HepG2 (cell line): ENCODE results near the gene SRRM3. TPM values are rescaled to one million over a fixed set of nuclear protein-coding genes. Genes with fewer than 3 reads are reported as not detected.
A peak's percentile ranks its signal among the peaks of the same experiment; 100 is the strongest.

Experiments used
- ATF2 ChIP-seq: sonication (generic); formaldehyde crosslinking; IDR thresholded peaks from 2 replicates; pipeline ENCODE4 v1.4.0; 2020; ENCODE audit warnings: missing genetic modification reagents
- BCL6 ChIP-seq: IDR thresholded peaks from 2 replicates; pipeline ENCODE4 v1.6.1; 2016; ENCODE audit warnings: missing genetic modification reagents, missing compliant biosample characterization
- DZIP1 ChIP-seq: sonication (generic); formaldehyde crosslinking; IDR thresholded peaks from 2 replicates; pipeline ENCODE4 v1.5.0; 2020; ENCODE audit warnings: mild to moderate bottlenecking, missing genetic modification reagents
- GABPB1 ChIP-seq: IDR thresholded peaks from 2 replicates; pipeline ENCODE4 v1.6.1; 2016; ENCODE audit warnings: mild to moderate bottlenecking, missing genetic modification reagents, moderate library complexity, missing compliant biosample characterization
- GFI1 ChIP-seq: sonication (generic); formaldehyde crosslinking; IDR thresholded peaks from 2 replicates; pipeline ENCODE4 v1.5.0; 2020; ENCODE audit warnings: missing genetic modification reagents, mild to moderate bottlenecking, borderline replicate concordance
- HMGA1 ChIP-seq: sonication (generic); formaldehyde crosslinking; conservative IDR thresholded peaks from 2 replicates; pipeline ENCODE4 v1.4.0; 2020; ENCODE audit warnings: missing genetic modification reagents
- IRF2 ChIP-seq: IDR thresholded peaks from 2 replicates; pipeline ENCODE4 v1.6.1; 2018; ENCODE audit warnings: missing genetic modification reagents, missing compliant biosample characterization
- NFYC ChIP-seq: IDR thresholded peaks from 2 replicates; pipeline ENCODE4 v1.6.1; 2016; ENCODE audit warnings: missing genetic modification reagents, missing compliant biosample characterization
- PRPF4 ChIP-seq: fragments of 200-400 bp; formaldehyde crosslinking; IDR thresholded peaks from 2 replicates; pipeline ENCODE4 v1.6.1; 2016; ENCODE audit warnings: low read length, low read depth; ENCODE audit not compliant: poor library complexity, severe bottlenecking
- SALL1 ChIP-seq: sonication (generic); formaldehyde crosslinking; IDR thresholded peaks from 2 replicates; pipeline ENCODE4 v1.8.0; 2022; ENCODE audit warnings: mild to moderate bottlenecking, missing genetic modification reagents
- SAP130 ChIP-seq: IDR thresholded peaks from 2 replicates; pipeline ENCODE4 v1.6.1; 2016; ENCODE audit warnings: low read depth
- SIN3A ChIP-seq: IDR thresholded peaks from 2 replicates; pipeline ENCODE4 v1.6.1; 2011; ENCODE audit warnings: low read depth, mild to moderate bottlenecking, control low read depth, low read length, borderline replicate concordance
- SNAI1 ChIP-seq: sonication (generic); formaldehyde crosslinking; IDR thresholded peaks from 2 replicates; pipeline ENCODE4 v1.5.0; 2020; ENCODE audit warnings: mild to moderate bottlenecking, missing genetic modification reagents, borderline replicate concordance
- SOX6 ChIP-seq, 2 experiments: fragments of 450-650 bp in 1 of 2; sonication (generic) in 1 of 2; formaldehyde crosslinking in 1 of 2; IDR thresholded peaks; 2 replicates each; pipeline versions ENCODE4 v1.4.0 to v1.6.1; 2017 to 2020; ENCODE audit warnings: antibody characterized with exemption in 1 of 2, mild to moderate bottlenecking in 1 of 2, missing genetic modification reagents in 1 of 2
- SP5 ChIP-seq: IDR thresholded peaks from 2 replicates; pipeline ENCODE4 v1.6.1; 2016; ENCODE audit warnings: low read depth, borderline replicate concordance
- ZFY ChIP-seq: sonication (generic); formaldehyde crosslinking; IDR thresholded peaks from 2 replicates; pipeline ENCODE4 v1.4.0; 2020; ENCODE audit warnings: missing genetic modification reagents
- ZMYM3 ChIP-seq: sonication (generic); formaldehyde crosslinking; IDR thresholded peaks from 2 replicates; pipeline ENCODE4 v1.5.1; 2020; ENCODE audit warnings: mild to moderate bottlenecking, missing genetic modification reagents
- ZNF12 ChIP-seq: sonication (generic); formaldehyde crosslinking; IDR thresholded peaks from 2 replicates; pipeline ENCODE4 v1.5.0; 2020; ENCODE audit warnings: missing genetic modification reagents
- ZNF180 ChIP-seq: sonication (generic); formaldehyde crosslinking; IDR thresholded peaks from 2 replicates; pipeline ENCODE4 v1.4.0; 2020; ENCODE audit warnings: low read depth, missing genetic modification reagents, borderline replicate concordance
- ZNF317 ChIP-seq: sonication (generic); formaldehyde crosslinking; IDR thresholded peaks from 2 replicates; pipeline ENCODE4 v1.5.0; 2020; ENCODE audit warnings: mild to moderate bottlenecking, missing genetic modification reagents
- ZNF331 ChIP-seq: sonication (generic); formaldehyde crosslinking; IDR thresholded peaks from 2 replicates; pipeline ENCODE4 v1.4.0; 2020; ENCODE audit warnings: missing genetic modification reagents
- ZNF569 ChIP-seq: sonication (generic); formaldehyde crosslinking; IDR thresholded peaks from 2 replicates; pipeline ENCODE4 v1.5.0; 2020; ENCODE audit warnings: mild to moderate bottlenecking, missing genetic modification reagents, moderate library complexity, borderline replicate concordance
- ZNF615 ChIP-seq: sonication (generic); formaldehyde crosslinking; IDR thresholded peaks from 2 replicates; pipeline ENCODE4 v1.5.0; 2020; ENCODE audit warnings: mild to moderate bottlenecking, missing genetic modification reagents, borderline replicate concordance
- polyA plus RNA-seq, 8 experiments: library from polyadenylated mRNA; depleted of rRNA in 3 of 8; stranded (reverse) in 7 of 8; unstranded in 1 of 8; fragments of >200 nt; fragmentation: Illumina TruSeq in 4 of 8; extraction: Trizol in 4 of 8; gene quantifications; 2 replicates each; pipeline versions ENCODE4 v1.2.1 to v1.2.3, GENCODE V29; 2011 to 2016; ENCODE audit warnings: low read depth in 4 of 8, missing spikeins in 1 of 8, mixed read lengths in 1 of 8; ENCODE audit not compliant: insufficient read depth in 1 of 8
- total RNA-seq, 5 experiments: library from RNA; depleted of rRNA; stranded (reverse); fragments of >200 nt; fragmentation: Illumina TruSeq; extraction: Trizol; gene quantifications; 2 replicates each; pipeline ENCODE4 v1.2.3, GENCODE V29; 2016; ENCODE audit warnings: low read depth in 1 of 5
- TF ChIP-seq, protein P1 (sequence below): IDR thresholded peaks from 2 replicates; pipeline ENCODE4 v1.6.1; 2016; ENCODE audit warnings: missing compliant biosample characterization, missing genetic modification reagents, borderline replicate concordance

SRRM3 gene
- total and polyA plus RNA-seq, 2 of the 13 experiments (the other 11 are each of a cell fraction or from before 2014, with no cell fraction given), result 0.13 to 0.54 TPM

GRCh38 chr7:76303202-76304147, 101.8 kb downstream of the SRRM3 start (continued):
- TF ChIP-seq BCL6 (CRISPR knock-in tag) (peak; percentile 77), ZNF12 (CRISPR knock-in tag) (peak; percentile 5; the same call in 1 of the 2 replicates), SALL1 (CRISPR knock-in tag) (peak; percentile 57; the same call in 1 of the 2 replicates), ATF2 (CRISPR knock-in tag) (peak; percentile 39; the same call in 1 of the 2 replicates), SIN3A (peak; percentile 78; the same call in 1 of the 2 replicates), ZNF331 (peak; percentile 66; the same call in 1 of the 2 replicates), ZNF180 (no peak), IRF2 (peak; percentile 26; the same call in 1 of the 2 replicates), HMGA1 (CRISPR knock-in tag) (no peak), SNAI1 (CRISPR knock-in tag) (peak; percentile 43; the same call in 1 of the 2 replicates), ZNF569 (CRISPR knock-in tag) (0 out of 2 replicates have a peak, but pooled peaks have one; percentile 49), PRPF4 (peak; percentile 33), GABPB1 (CRISPR knock-in tag) (peak; percentile 68), DZIP1 (CRISPR knock-in tag) (0 out of 2 replicates have a peak, but pooled peaks have one; percentile 17), ZMYM3 (CRISPR knock-in tag) (0 out of 2 replicates have a peak, but pooled peaks have one; percentile 17), ZNF317 (no peak), NFYC (no peak), SOX6 (IDR thresholded peaks at IDR 0.05) (no peak), SOX6 (CRISPR knock-in tag; IDR thresholded peaks at IDR 0.05) (peak; percentile 36; the same call in 1 of the 2 replicates), SP5 (CRISPR knock-in tag) (peak; percentile 77; the same call in 1 of the 2 replicates), SAP130 (peak; percentile 43), ZFY (peak; percentile 43; the same call in 1 of the 2 replicates), GFI1 (CRISPR knock-in tag) (no peak), ZNF615 (CRISPR knock-in tag) (no peak)
- TF ChIP-seq, protein P1, sequence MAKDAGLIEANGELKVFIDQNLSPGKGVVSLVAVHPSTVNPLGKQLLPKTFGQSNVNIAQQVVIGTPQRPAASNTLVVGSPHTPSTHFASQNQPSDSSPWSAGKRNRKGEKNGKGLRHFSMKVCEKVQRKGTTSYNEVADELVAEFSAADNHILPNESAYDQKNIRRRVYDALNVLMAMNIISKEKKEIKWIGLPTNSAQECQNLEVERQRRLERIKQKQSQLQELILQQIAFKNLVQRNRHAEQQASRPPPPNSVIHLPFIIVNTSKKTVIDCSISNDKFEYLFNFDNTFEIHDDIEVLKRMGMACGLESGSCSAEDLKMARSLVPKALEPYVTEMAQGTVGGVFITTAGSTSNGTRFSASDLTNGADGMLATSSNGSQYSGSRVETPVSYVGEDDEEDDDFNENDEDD (CRISPR knock-in tag), result peak; percentile 76; the same call in 1 of the 2 replicates
